Omental fat pad (tissue), 4 donors: ENCODE data around the gene OMD. TPM values are rescaled to one million over a fixed set of nuclear protein-coding genes. Genes with fewer than 3 reads are reported as not detected.

Experiments
- ATAC-seq: fragments of 150-250 bp; one replicate; pipeline ENCODE4 v1.9.1; 2016; ENCODE audit warnings: mild to moderate bottlenecking, moderate library complexity; ENCODE audit not compliant: low FRiP score
- DNase-seq: peaks from one replicate; pipeline ENCODE4 v3.0.0-alpha.2; 2019; ENCODE audit warnings: low spot score
- total RNA-seq, 4 donors: library from RNA; depleted of rRNA; stranded (reverse); fragments of >200 nt; gene quantifications; one replicate each; pipeline ENCODE4 v1.1.0, GENCODE V29; 2016
- TF ChIP-seq, protein P1 (sequence below), 3 donors: fragments of 450-650 bp; IDR thresholded peaks; one replicate each; pipeline ENCODE4 v1.5.1; 2016 to 2017; ENCODE audit warnings: antibody characterized with exemption in 3 of 3, mild to moderate bottlenecking in 3 of 3, moderate library complexity in 2 of 3

Gene OMD
- total RNA-seq, 4 donors from 2014 or later: 10.2 to 122 (median 40.2) TPM

DNA sequence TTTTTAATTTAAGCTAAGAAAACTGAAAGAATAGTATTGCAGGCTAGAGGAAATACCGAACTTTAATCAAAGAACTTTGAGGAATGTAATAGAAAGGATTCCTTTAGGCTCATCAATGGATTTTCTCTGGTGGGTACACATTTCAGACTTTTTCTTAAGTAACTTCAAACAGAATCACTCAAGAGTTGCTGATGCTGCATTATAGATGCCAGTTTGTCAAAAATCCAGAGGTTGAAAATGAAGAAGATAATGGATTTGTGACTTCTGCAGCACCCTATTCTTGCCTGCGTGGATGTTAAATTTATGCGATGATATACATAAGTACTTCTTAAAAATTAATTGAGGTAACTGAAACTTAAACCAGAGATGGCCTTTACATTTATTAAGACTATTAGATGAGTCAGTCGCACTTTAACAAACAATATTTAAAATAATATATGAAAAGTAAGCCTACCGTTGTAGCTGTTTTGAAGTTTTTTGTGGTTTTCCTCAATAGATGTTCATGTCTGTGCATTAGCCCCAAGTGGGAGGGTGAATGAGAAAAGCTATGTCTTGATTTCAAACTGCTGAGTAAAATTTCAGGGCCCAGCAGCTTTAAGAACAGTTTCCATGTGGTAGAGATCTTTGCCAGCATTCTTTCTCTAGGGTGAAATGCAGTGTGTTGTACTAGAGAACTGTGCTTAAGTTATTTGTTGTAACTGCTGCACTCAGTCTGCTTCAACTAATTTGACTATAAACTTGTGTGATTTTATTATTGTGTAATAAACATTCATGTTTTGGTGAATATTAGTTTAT, 20.0 kb downstream of the OMD start, which contains the start of gene OGN:
Gene OGN (minus strand): TSS at position 537 of the 795 bp plus-strand sequence. CDS start 1,171 bp downstream, outside the sequence.
- TF ChIP-seq, protein P1, sequence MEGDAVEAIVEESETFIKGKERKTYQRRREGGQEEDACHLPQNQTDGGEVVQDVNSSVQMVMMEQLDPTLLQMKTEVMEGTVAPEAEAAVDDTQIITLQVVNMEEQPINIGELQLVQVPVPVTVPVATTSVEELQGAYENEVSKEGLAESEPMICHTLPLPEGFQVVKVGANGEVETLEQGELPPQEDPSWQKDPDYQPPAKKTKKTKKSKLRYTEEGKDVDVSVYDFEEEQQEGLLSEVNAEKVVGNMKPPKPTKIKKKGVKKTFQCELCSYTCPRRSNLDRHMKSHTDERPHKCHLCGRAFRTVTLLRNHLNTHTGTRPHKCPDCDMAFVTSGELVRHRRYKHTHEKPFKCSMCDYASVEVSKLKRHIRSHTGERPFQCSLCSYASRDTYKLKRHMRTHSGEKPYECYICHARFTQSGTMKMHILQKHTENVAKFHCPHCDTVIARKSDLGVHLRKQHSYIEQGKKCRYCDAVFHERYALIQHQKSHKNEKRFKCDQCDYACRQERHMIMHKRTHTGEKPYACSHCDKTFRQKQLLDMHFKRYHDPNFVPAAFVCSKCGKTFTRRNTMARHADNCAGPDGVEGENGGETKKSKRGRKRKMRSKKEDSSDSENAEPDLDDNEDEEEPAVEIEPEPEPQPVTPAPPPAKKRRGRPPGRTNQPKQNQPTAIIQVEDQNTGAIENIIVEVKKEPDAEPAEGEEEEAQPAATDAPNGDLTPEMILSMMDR (IDR thresholded peaks at IDR 0.05): no peak
- no peak for DNase-seq
- ATAC-seq: no peak

DNA sequence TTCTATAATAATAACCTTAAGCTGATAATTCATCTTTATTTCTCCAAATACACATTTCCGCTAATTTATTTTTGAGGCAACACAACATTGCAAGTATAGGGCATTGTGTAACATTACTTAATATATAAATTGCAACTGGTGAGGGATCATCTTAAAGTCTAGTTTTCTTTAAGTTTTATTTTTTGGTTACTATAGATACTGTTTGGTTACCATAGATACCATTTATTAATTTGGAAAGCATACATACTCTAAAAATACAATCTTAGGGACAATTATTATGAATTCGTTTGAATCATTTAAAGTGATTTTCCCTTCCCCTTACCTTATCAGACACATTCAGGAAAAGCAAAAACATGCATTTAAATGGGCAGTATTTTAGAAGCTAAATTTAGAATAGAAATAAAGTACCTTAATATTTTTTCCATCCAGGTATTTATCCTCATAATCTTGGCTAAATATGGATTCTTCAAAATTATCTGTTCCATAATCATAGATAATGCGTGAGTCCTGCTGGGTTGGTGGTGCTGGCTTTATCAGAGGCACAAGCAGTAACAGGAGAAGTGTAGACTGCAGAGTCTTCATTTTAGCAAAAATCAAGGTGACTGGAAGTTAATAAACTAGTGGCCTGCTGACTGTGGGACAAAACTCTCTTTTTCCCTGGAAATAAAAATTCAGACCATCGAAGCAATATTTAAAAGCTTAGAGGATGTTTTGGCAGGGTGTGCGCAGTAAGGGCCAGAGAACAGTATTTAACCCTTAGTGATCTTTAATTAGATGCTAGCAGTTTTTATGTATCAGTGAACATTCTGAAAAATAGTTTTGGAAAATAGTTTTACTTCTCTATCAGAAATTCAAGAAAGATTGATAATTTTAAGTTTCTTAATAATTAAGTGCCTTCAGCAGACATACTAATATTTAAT, 21.2 kb downstream of the OMD start:
- DNase-seq (no peak), ATAC-seq (no peak)
- TF ChIP-seq, protein P1 (IDR thresholded peaks at IDR 0.05): no peak

DNA sequence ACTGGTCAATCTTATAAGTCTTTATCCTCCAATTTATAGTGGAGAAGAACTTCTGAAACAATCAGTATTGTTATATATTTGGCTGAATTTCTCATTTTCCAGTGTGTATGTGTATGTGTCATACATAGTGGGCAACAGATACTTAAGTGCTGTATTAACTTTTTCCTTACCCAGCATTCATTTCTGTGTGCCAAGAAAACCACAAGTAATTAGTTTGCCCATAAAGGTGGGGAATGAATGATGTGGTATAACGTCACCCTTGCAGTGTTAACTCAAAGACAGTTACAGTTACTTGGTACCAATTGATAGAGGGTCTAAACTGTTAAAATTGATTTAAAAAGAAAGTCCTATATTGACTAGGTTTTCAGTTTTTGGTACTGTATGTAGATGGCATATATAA, 21.9 kb downstream of the OMD start:
- TF ChIP-seq, protein P1 (IDR thresholded peaks at IDR 0.05): no peak
- DNase-seq: no peak
- no peak for ATAC-seq

DNA sequence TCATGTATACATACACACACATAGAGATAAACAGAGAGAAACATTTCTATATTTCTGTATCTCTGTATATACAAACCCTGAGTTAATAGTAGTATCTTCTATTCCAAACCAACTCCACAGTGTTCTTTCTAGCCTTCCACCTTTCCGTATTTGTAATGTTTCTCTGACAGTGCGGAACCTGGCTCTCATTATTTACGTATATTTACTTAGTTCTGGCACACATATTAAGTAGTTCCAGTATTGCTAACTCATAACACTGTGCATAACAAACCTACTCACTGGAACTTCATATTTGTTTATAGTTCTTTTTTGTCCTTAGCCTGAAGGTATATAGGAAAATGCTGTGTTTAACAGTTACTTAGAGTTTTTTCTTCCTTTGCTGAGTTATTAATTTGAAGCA, 26.4 kb downstream of the OMD start:
- TF ChIP-seq, protein P1 (IDR thresholded peaks at IDR 0.05): no peak
- ATAC-seq (no peak), DNase-seq (no peak)

DNA sequence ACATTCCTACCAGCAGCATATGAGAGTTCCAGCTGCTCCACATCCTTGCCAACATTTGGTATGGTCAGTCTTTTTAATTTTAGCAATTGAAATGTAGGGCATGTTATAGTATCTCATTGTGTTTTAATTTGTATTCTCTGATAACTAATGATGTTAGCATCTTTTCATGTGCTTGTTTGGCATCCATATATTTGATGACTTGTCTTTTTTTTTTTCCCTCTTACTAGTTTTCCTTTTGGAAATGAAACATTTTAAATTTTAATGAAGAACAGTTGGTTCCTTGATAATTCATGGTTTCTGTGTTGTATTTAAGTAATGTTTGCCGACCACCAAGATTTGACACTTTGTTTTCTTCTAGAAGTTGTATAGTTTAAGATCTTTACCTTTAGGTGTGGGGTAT, 28.7 kb downstream of the OMD start:
- TF ChIP-seq, protein P1 (IDR thresholded peaks at IDR 0.05): no peak
- no peak for DNase-seq
- ATAC-seq: no peak

DNA sequence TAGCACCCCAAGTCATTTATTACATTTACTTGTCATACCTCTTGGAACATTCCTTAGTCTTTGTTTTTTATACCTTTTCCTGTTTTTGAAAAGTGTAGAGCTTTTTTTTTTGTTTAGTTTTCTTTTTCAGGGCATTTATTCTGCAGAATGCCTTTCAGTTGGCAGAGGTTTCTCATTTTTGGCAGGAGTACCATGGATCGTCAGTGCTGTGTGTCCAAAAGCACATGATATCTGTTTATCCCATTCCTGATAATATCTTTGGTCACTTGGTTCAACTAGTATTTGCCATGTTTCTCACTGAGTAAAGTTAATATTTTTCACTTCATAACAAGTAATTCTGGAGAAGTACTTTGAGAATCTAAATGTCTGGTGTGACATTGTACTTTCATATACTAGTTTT, 30.6 kb downstream of the OMD start:
- no peak for ATAC-seq
- TF ChIP-seq, protein P1 (IDR thresholded peaks at IDR 0.05): no peak
- no peak for DNase-seq
